Activated CD8-positive, alpha-beta memory T cell treated with anti-CD3 and anti-CD28 coated beads, Interleukin-2, amount 50 U/mL, for 1 hour (primary cell): ENCODE measurements around the gene MARCKS.
"Not testable (repeated sequence)": the region's sequence is repeated elsewhere in the genome, so short reads cannot be mapped to it uniquely, and the experiment has no call there.

Experiments
- DNase-seq: peaks from one replicate; pipeline ENCODE4 v3.0.0-alpha.2; 2020; ENCODE audit errors: extremely low read depth

MARCKS gene

GRCh38 chr6:113884011-113884410 is 26.9 kb downstream of the MARCKS start:
- DNase-seq: no peak

GRCh38 chr6:113886512-113886911 is 29.4 kb downstream of the MARCKS start:
- no peak for DNase-seq

- DNase-seq: no peak
These were observed 31.3 kb downstream of the MARCKS start for GRCh38 chr6:113888493-113888892.

- no peak for DNase-seq
These were observed 31.9 kb downstream of the MARCKS start for GRCh38 chr6:113888956-113889630.

GRCh38 chr6:113893451-113893850 is 36.3 kb downstream of the MARCKS start:
- no peak for DNase-seq

- no peak for DNase-seq
These were observed 36.7 kb downstream of the MARCKS start for GRCh38 chr6:113893866-113894265.

GRCh38 chr6:113894712-113895674 is 37.8 kb downstream of the MARCKS start:
- no peak for DNase-seq

GRCh38 chr6:113901482-113901881 is 44.3 kb downstream of the MARCKS start:
- no peak for DNase-seq

GRCh38 chr6:113903666-113904330 is 46.7 kb downstream of the MARCKS start:
- DNase-seq: no peak

- DNase-seq: no peak
These were observed 50.1 kb downstream of the MARCKS start for GRCh38 chr6:113907102-113907815.

GRCh38 chr6:113908801-113909200 is 51.7 kb downstream of the MARCKS start:
- DNase-seq: no peak

GRCh38 chr6:113909224-113909856 is 52.2 kb downstream of the MARCKS start:
- DNase-seq: no peak

- DNase-seq: not testable (repeated sequence)
These were observed 53.1 kb downstream of the MARCKS start for GRCh38 chr6:113910285-113910684.
